Kidney (tissue), 14 donors: ENCODE data around the gene DRD2. TPM values are rescaled to one million over a fixed set of nuclear protein-coding genes. Genes with fewer than 3 reads are reported as not detected.

ENCODE experiments used
- DNase-seq, 5 donors: peaks; one replicate each; pipeline ENCODE4 v3.0.0-alpha.2; 2013 to 2020
- FAIRE-seq: peaks from 2 replicates; lab custom pipeline; 2012; peaks lifted over from hg19 to GRCh38; lab: Jason Lieb, UNC
- H3K27ac ChIP-seq, 2 donors: one replicate each; pipeline ENCODE4 v1.7.0; 2013; ENCODE audit warnings: low read depth in 2 of 2, low read length in 2 of 2, inconsistent platforms in 1 of 2
- H3K27me3 ChIP-seq: one replicate; pipeline ENCODE4 v1.7.1; 2013; ENCODE audit warnings: low read length, inconsistent platforms; ENCODE audit not compliant: control insufficient read depth, insufficient read depth
- H3K36me3 ChIP-seq, 3 donors: one replicate each; pipeline versions ENCODE4 v1.7.0 to v1.7.1; 2013; ENCODE audit warnings: low read length in 3 of 3, control low read depth in 1 of 3, inconsistent platforms in 1 of 3; ENCODE audit not compliant: insufficient read depth in 3 of 3, control insufficient read depth in 2 of 3
- H3K4me1 ChIP-seq, 3 donors: one replicate each; pipeline versions ENCODE4 v1.7.0 to v1.7.1; 2013; ENCODE audit warnings: low read length in 3 of 3, inconsistent platforms in 1 of 3, low read depth in 1 of 3; ENCODE audit not compliant: control insufficient read depth in 2 of 3, insufficient read depth in 2 of 3
- H3K4me3 ChIP-seq, 3 donors: one replicate each; pipeline versions ENCODE4 v1.7.0 to v1.8.1; 2013; ENCODE audit warnings: low read length in 3 of 3, control low read depth in 1 of 3, inconsistent platforms in 1 of 3
- H3K9ac ChIP-seq, 3 donors: one replicate each; pipeline versions ENCODE4 v1.7.0 to v1.7.1; 2013; ENCODE audit warnings: low read length in 3 of 3, control low read depth in 1 of 3, inconsistent platforms in 1 of 3
- H3K9me3 ChIP-seq, 3 donors: one replicate each; pipeline versions ENCODE4 v1.7.0 to v1.7.1; 2013; ENCODE audit warnings: low read length in 3 of 3, control low read depth in 1 of 3, inconsistent platforms in 1 of 3; ENCODE audit not compliant: control insufficient read depth in 2 of 3, insufficient read depth in 1 of 3
- CTCF ChIP-seq: IDR thresholded peaks from 3 replicates; pipeline ENCODE4 v1.5.1; 2012; ENCODE audit warnings: mild to moderate bottlenecking, moderate library complexity, borderline replicate concordance; ENCODE audit not compliant: insufficient read depth; ENCODE audit errors: extremely low read depth
- intact Hi-C: fragments of 100-400 bp; cut with DNase I; formaldehyde crosslinking; loops from one replicate; pipeline ENCODE4 v1.11.1; 2022
- polyA plus RNA-seq: library from polyadenylated mRNA; stranded (reverse); fragments of 350-450 nt; fragmentation: Illumina TruSeq; extraction: RNeasy Lipid Tissue Mini Kit (QIAGEN cat#74804); gene quantifications from one replicate; pipeline ENCODE4 v1.2.3, GENCODE V29; 2014; ENCODE audit warnings: low read depth, low replicate concordance; ENCODE audit not compliant: insufficient read depth
- total RNA-seq: library from RNA; stranded (reverse); fragmentation: NEBNext Ultra II Directional; extraction: Animal tissue kit (Norgen Biotek cat#: 25700); gene quantifications from one replicate; pipeline ENCODE4 v1.2.1, GENCODE V29; 2021
- donor health status: control.
- donor health status: control.
- donor health status: control.
- donor health status: control.
- donor health status: control.
- donor health status: DM: yes; HTN: yes; CAD: no.
- donor health status: Normal renal cell carcinoma (clear cell type).

Gene DRD2
- total and polyA plus RNA-seq, 2 donors from 2014 or later: 0.31 to 0.47 TPM

- no peaks in the 10 kb centered on the region for H3K9me3 ChIP-seq
- FAIRE-seq (no peak), DNase-seq (no peak)
Observed at GRCh38 chr11:113484223-113484622, 9.0 kb upstream of the DRD2 start.

GRCh38 chr11:113481672-113482071 lies 6.5 kb upstream of the DRD2 start:
- DNase-seq (peak in 1 of 5 donors; percentile 3), FAIRE-seq (no peak)
- no peak overlapping the region for H3K9ac ChIP-seq
- no peak overlapping the region for H3K27ac ChIP-seq
- H3K27me3 ChIP-seq: peaks cover 2% of the 10 kb centered on the region
- no peak for TF ChIP-seq CTCF
- no peaks in the 10 kb centered on the region for H3K4me1 ChIP-seq
- H3K9me3 ChIP-seq: no peaks in the 10 kb centered on the region
- no peak overlapping the region for H3K4me3 ChIP-seq
- intact Hi-C loops: no loop called here
- no peaks in the 10 kb centered on the region for H3K36me3 ChIP-seq

More at GRCh38 chr11:113484223-113484622, 9.0 kb upstream of the DRD2 start:
- Histone ChIP-seq H3K27ac (no peak overlapping the region), H3K9ac (no peak overlapping the region), H3K4me3 (no peak overlapping the region), H3K27me3 (no peaks in the 10 kb centered on the region), H3K36me3 (no peaks in the 10 kb centered on the region), H3K4me1 (no peaks in the 10 kb centered on the region)
- no peak for TF ChIP-seq CTCF
- intact Hi-C loops: no loop called here

GRCh38 chr11:113481226-113481625 lies 6.0 kb upstream of the DRD2 start:
- intact Hi-C loops: no loop called here
- FAIRE-seq: no peak

More at GRCh38 chr11:113481226-113481625, 6.0 kb upstream of the DRD2 start:
- no peak for DNase-seq
- Histone ChIP-seq H3K4me1 (no peaks in the 10 kb centered on the region), H3K9ac (no peak overlapping the region), H3K36me3 (no peaks in the 10 kb centered on the region), H3K9me3 (no peaks in the 10 kb centered on the region), H3K4me3 (no peak overlapping the region), H3K27me3 (peaks cover 5% of the 10 kb centered on the region), H3K27ac (no peak overlapping the region)
- no peak for TF ChIP-seq CTCF
